Stimulated activated CD4-positive, alpha-beta T cell treated with anti-CD3 and anti-CD28 coated beads, TNF-alpha, amount 100 ng/mL, for 1 hour (primary cell): ENCODE data around the gene NEK1.
"Not testable (repeated sequence)": the region's sequence is repeated elsewhere in the genome, so short reads cannot be mapped to it uniquely, and the experiment has no call there.

Experiments used
- DNase-seq, 3 donors: peaks; one replicate each; pipeline ENCODE4 v3.0.0-alpha.2; 2020; ENCODE audit warnings: low read depth in 3 of 3, low spot score in 1 of 3

The NEK1 gene

GRCh38 chr4:169628579-169628978, 16.2 kb upstream of the NEK1 start:
- DNase-seq = no peak

- no peak for DNase-seq
Observed at GRCh38 chr4:169627307-169627706, 14.9 kb upstream of the NEK1 start.

GRCh38 chr4:169626331-169627282, 14.2 kb upstream of the NEK1 start:
- DNase-seq = no peak

- no peak for DNase-seq
Observed at GRCh38 chr4:169625886-169626285, 13.5 kb upstream of the NEK1 start.

- DNase-seq = not testable (repeated sequence)
Observed at GRCh38 chr4:169624012-169624411, 11.6 kb upstream of the NEK1 start.

- no peak for DNase-seq
Observed at GRCh38 chr4:169622566-169622965, 10.2 kb upstream of the NEK1 start.

- no peak for DNase-seq
Observed at GRCh38 chr4:169621731-169622492, 9.5 kb upstream of the NEK1 start.

DNA sequence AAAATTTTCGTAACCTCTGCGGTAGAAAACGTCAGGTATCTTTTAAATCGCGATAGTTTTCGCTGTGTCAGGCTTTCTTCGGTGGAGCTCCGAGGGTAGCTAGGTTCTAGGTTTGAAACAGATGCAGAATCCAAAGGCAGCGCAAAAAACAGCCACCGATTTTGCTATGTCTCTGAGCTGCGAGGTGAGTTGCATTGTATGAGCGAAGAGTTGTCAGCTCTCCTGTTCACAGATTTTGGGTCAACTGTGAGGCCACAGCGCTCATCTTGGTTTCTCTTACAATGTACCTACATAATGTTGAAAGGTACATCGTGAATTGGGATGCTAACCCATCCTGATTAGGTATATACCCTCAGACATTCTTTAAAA, 8.5 kb upstream of the NEK1 start:
- no peak for DNase-seq

DNA sequence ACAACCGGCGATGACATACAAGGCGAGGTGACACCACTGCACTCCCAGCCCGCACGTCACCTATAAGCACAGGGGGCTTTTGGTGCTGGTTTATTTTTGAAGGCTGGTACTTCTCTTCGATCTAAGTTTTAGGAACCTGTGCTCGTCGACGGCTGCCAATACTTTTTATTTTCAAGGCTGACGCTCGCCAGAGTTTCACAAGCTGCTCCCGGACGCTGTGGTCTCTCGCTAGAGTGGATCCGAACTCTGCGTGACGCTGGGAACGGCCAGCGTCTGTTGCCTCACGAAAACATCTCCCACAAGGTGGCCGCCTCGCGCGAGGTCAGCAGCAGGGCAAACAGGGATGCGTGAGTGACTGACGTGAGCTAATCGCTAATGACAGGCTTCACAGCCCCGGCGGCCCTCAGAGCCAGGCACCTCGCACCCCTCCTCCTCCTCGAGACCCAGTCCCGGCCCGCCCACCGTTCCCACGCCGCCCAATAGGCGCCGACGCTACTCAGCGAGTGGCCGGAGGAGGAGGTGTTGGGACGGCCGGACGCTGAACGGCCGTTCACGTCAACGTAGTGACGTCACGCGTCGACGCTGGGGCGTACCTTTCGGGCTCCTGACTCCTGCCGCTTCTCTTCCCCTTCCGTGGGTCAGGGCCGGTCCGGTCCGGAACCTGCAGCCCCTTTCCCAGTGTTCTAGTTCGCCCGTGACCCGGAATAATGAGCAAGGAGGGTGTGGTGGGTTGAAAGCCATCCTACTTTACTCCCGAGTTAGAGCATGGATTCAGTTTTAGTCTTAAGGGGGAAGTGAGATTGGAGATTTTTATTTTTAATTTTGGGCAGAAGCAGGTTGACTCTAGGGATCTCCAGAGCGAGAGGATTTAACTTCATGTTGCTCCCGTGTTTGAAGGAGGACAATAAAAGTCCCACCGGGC, 7.8 kb upstream of the NEK1 start, which contains the start of gene CLCN3:
Gene CLCN3 (plus strand): TSS at position 621 of the 922 bp plus-strand sequence. CDS start 15,351 bp downstream, outside the sequence.
- peak; percentile 70 to 80 (median 72) for DNase-seq

GRCh38 chr4:169619518-169619957, 7.2 kb upstream of the NEK1 start:
- no peak for DNase-seq

DNA sequence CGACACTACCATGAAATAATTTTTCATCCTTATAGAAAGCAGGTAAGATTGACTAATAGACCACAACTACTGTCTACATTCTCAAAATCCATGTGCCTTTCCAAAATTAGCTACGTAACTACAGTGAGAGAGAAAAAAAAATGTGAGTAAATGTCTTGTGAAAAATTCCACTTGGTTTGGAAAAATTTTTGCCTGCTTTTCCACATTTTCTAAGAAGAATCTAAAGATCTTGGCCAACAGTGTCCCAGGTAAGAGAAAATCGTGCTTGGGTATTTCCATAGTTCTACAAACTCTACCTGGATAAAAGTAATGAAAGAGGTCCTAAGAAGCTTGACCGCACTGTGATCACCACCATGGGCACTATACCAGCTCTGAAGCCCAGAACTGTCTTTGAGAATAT, 6.6 kb upstream of the NEK1 start:
- no peak for DNase-seq

- DNase-seq = no peak
Observed at GRCh38 chr4:169618286-169618685, 5.9 kb upstream of the NEK1 start.

GRCh38 chr4:169617306-169617705, 4.9 kb upstream of the NEK1 start:
- DNase-seq = no peak

DNA sequence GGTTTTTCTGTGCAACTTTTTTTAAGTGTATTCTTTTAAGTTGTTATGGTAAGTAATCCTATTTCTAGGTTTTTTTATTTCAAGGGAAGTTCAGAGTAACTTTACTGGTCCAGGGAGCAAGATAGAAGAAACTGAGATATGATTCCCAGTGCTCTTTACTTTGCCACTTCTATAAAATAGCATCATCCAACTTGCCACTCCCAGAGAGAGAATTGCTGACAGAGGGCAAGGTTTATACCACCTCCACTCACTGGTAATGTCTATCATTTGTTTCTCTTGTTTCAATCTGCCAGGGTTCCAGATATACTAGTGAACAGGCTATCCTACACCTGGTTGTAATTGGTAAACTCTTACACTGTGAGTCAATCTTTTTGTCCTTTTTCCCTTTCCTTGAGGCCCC, 4.5 kb upstream of the NEK1 start:
- no peak for DNase-seq

DNA sequence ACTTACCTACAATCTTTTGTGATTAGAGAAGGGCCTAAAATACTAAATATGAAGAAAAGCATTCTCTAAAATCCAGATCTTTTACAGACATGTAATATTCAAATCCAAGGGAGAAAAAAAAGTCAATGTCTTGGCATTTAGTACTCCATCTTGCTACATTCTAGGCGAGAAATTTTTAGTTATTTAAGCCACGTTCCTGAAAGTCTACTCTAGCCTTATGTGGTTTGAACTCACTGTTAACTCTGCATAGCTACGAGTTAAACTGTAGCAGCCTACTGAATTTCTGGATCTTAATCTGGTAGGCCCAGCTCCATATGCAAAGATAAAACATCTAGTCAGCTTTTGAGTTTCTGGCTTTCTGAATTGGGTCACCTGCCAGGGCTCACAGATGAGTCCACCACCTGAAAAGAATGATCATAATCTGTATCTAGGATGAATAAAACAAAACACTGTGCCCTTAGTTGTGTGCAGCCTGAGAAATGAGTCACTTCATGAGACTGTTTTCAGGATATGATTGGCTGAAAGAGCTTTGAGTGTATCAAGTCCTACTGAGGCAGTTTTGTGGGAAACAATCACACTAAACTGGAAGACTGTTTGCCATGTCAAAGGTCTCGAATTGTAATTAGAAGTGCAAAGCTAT, 3.2 kb upstream of the NEK1 start:
- DNase-seq = no peak

DNA sequence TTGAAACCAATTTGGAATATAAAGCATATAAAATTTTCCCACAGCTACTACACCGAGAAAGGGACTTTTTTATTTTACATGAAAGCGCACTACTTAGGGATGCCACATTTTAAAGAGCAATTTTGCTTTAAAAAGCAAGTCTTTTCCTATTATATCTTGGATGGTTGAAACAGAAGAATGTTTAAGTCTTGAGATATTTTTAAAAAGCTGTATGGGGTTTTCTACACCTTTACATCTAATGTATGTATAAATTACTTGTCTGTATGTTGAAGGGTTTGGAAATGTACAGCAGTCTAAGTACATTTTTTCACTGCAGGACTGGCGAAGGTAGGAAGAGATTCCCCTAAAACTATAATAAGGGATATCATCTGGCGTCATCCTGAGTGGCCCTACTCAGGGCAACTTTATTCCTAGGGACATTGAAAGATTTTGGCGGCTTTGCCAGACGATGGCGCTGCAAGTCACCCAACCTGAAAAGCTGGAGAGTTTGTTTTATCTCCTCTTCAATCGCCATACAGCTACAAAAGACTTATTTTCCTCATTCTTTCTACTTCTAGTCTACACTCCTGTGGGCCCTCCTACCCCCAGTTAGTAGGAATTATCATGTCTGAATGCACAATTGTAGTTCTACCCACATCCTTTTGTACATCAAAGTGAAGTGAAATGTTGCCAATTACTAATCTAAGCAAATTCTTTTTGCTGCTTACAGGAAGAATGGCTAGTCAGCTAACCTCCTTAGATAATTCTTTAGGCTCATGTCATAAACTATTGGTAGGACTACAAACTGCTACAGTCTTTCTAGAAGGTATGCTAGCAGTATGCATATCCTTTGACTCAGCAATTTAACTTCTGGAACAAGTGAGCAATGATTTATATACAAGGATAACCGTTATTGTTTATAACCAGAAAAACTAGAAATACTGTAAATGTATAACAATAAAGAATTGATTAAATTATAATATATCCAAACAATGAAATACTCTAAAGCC, 782 bp upstream of the NEK1 start:
- peak in 1 of 3 donors; percentile 43 for DNase-seq

- no peak for DNase-seq
Observed at GRCh38 chr4:169611157-169611556, 1.2 kb downstream of the NEK1 start.

DNA sequence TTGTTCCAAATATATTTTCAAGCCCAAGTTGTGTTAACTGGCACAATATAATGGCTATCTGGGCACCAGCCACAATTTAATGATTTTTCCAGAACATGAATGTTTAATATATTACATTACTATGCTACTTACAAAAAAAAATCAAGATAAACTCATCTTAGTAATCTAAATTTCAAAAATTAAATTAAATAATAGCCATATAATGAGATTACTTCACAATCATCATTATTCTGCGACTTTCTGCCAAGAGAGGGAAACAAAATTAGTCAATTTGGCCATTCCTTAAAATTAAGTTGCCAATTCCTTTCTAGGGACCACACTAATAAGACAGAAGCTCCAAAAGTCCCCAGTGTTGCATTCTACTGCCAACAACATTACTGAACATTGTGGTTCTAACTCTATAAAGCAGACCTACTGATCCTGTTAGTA, 7.5 kb downstream of the NEK1 start:
- no peak for DNase-seq
